GM04504 (cell line): ENCODE results near the gene DRC1.

Source experiments
- DNase-seq: peaks from one replicate; pipeline ENCODE4 v3.0.0-alpha.2; 2012; ENCODE audit warnings: low read depth

DRC1 gene

DNA sequence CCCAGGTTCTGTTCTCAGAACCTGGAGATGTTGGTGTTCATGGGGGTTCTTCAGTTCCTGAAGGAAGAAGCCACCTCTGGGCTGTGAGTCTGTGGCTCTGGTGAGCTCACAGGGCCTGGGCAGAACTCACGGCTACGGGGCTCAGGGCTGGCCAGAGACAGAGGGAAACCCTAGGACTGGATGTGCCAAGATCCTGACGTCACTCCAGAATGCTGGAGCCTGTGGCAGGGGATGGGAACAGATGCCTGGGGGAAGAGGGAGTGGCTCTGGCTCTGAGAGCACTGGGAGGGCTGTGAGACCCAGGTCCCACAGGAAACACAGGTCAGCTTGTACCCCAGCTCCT lies 76.2 kb downstream of the DRC1 start, which contains the start of gene OTOF:
TSS of gene OTOF (minus strand) at position 214 of the 343 bp plus-strand sequence.
- peak; percentile 63 for DNase-seq

DNA sequence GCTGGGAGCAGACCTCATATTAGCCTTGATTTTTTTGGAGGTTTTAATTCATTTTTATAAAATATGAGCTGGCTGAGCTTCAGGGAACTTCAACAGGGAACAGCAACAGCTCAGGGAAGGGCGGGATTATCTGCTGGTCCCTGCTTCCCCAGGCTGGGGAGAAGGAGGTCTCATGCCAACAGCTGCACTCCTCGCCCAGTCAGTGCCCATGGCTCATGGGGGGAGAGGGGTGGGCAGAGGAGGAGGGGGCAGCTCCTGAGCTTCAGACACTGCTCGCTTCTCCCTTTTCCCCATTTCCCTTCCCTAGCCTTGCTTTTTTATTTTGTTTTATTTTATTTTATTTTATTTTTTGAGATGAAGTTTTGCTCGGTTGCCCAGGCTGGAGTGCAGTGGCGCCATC lies 76.6 kb downstream of the DRC1 start:
- no peak for DNase-seq

DNA sequence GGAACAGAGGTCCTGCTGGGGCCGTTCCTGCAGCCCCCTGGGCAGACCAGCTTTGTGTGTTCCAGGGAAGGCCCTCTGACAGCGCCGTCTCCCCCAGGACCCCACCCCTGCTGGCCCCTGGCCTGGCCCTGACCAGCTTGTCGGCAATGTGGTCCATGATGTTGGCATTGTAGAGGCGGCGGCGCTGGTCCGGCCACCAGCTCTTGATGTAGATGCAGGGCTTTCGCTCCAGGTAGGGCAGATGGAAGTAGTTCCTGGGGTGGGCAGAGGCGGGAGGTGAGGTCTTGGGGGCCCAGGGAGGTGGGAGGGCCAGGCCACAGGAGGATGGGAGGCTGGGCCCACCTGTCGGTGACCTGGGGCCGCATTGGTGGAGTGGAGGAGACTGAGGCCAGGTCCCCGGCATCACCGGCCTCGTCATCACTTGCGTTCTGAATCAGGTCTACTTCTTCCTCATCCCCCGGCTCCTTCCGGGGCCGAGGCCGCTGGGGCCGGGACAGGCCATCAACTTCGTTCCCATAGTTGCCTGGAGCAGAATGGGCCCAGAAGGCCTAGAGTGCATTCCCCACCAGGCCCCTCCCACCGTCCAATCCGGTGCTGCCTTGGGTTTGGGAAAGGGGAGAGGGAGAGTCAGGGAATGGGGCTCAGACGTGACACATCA lies 77.5 kb downstream of the DRC1 start:
- no peak for DNase-seq

DNA sequence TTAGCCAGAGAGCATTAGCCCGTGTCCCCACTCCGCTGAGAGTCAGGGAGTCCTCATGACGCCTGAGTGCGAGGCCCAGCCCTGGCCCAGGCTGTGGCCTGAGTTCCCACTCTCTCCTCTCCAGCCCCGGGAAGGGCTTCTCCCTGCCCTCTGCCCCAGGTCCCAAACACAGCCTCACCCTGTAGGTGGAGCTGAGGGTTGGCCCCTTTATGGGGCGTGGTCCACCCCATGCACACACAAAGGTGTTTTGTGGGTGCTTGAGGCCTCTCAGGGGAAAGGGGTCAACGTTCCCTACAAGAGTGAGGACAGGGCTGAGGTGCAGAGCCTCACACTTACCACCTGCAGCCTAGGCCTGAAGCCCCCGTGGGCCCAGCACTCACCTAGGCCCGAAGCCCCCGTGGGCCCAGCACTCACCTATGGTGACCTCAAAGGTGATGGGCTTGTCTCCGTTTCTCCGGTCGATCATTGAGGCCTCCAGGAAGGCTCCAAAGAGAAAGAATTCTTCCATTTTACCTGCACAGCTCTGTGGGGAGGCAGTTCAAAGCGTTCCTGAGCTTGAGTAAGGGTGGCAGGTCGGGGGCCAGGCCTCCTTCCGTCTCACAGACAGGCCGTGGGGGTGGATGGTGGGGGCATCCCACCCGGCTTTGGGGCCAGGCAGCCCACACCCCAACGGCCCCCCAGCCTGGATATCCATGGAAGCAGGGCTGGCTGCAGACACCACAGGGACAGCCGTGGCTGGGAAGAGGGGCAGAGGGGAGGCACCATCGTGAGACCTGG lies 78.3 kb downstream of the DRC1 start:
- no peak for DNase-seq

DNA sequence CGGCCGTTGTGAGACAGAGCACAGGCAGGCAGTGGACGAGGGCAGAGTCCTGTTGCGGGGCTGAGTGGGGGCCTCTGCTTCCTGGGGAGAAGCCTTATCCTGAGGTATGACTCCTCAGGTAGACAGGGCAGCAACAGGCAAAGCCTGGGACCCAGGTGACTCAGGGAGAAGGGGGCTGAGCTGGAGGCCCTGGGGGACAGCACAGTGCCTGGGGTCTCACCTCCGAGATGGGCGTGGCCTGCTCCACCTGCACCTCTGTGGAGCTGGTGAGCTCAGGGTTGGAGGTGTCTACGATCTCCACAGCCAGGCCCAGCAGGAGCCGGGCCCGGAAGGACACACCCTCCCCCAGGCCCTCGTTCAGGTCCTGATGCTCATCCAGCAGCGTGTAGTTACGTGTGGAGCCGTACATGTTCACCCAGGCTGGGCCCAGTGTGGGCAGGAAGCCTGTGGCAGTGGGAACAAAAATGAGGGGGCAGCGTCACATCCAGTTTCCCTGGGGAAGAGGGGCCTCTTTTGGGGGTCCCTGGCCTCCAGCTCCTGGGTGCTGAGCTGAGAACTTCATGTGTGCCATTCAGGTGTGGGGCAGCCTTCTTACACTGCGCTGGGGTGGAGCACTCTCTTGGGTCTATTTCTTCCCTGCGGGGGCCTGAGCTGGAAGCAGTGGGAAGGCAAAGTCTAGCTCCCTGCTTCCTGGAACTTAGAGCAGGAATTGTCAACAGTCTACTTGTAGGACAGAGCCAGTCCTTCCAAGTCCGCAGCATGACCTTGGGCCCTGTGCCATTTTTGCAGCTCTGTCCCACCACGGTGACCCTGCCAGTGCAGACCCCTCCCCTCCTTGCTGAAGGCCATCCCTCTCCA lies 79.1 kb downstream of the DRC1 start:
- DNase-seq, result no peak

DNA sequence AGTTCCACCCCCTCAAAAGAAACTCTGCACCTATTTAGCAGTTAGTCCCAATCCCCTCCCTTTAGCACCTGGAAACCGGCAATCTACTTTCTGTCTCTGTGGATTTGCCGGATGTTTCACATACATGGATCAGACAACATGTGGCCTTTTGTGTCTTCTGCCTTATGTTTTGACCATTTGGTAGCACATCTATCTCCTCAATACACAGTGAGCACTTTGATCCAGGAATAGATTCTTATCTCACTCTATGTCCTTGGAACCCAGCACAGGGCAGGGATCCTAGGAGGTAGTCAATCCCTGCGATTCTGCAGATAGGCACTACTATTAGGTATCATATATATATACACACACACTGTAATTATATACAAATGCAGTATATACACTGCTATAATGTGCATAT lies 80.0 kb downstream of the DRC1 start:
- no peak for DNase-seq

DNA sequence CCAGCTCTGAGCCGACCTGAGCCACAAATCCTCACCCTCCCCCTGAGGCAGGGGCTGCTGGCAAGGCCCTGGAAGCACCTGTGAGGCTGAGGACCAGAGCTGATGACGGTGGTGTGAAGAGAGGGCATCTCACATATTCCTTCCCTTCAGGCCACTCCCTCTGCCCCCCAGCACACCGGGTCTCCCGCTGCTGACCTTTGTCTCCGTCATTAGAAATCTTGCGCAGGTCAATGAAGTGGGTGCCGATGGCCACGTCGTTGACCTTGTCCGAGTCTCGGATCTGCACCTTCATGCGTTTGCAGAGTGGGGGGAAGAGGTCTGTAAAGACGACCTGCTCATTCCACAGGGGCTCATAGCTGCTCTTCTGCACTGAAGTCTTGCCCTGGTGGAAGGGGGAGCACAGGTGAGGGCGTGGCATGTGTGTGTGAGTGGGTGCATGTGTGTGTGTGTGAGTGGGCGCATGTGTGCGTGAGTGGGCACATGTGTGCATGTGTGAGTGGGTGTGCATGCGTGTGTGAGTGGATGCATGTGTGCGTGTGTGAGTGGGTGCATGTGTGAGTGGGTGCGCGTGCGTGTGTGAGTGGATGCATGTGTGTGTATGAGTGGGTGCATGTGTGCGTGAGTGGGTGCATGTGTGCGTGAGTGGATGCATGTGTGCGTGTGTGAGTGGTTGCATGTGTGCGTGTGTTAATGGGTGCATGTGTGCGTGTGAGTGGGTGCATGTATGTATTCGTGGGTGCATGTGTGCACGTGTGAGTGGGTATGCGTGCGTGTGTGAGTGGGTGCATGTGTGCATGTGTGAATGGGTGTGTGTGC lies 80.7 kb downstream of the DRC1 start:
- no peak for DNase-seq

DNA sequence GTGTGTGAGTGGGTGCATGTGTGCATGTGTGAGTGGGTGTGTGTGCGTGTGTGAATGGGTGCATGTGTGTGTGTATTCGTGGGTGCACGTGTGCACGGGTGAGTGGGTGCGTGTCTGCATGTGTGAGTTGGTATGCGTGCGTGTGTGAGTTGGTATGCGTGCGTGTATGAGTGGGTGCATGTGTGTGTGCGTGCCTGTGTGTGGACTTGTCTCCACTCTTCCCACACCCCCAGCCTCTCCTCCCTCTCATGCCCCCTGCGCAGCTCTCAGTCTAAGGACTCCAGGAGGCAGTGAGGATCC lies 81.3 kb downstream of the DRC1 start:
- no peak for DNase-seq

DNA sequence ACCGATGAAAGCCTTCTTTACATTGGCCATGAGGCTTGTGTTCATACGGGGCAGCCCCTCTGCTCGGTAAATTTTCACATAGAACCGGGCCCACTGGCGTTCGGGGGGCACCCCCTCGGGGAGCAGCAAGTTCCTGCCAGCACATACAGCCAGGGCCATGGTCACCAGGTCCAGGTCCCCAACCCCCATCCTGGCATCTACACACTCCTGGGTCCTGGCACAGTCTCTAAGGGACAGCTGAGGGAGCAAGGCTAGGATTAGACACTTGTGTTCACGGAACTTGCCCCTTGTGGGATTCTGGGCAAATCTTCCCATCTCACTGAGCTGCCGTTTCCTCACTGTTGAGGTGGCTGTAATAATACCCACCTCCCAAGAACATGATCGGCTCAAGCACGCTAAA lies 81.8 kb downstream of the DRC1 start:
- DNase-seq, result no peak

DNA sequence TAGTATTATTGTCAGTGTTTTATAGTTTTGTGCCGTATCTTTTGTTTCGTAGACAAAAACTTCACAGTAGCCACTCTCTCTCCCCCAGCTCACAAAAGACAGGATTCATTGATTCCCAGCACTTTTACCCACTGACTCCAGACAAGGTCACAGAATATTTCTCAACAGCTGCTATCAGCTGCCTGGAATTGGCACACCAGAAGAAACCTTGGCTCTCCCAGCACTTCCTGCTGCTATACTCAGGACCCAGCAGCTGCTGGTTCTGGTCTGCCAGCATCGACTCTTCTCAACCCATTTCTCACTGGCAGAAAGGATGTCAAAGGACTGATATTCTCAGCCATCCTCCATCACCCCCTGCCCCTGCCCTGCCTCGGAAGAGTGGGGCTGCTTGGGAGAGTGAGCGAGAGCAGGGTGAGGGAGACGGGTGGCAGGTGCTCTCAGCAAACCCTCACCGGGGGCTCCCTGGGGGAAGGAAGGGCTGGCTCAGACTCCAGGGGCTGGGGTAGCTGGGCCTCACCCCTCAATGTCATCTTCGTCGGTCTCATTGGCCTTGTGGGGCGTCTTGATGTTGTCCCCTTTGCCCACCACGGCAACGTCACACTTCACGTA lies 82.3 kb downstream of the DRC1 start:
- DNase-seq, result no peak

DNA sequence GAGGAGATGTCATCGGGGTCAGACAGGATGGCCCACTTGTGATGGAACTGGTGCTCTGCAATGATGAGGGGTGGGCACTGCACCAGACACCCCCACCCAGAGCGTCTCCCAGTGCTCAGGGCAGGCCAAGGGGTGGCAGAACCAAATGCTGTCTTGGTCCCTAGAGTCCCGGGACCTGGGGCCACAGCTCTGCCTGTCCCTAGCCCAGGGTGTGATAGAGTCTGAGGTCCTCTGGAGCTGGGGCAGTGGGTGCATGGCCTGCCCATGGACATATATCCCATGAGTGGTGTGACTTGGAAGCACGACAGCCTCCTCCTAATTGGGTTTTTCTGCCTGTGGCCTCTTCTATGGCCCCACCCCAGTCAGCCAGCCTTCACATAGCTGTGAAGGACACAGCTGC lies 82.9 kb downstream of the DRC1 start:
- DNase-seq, result no peak

DNA sequence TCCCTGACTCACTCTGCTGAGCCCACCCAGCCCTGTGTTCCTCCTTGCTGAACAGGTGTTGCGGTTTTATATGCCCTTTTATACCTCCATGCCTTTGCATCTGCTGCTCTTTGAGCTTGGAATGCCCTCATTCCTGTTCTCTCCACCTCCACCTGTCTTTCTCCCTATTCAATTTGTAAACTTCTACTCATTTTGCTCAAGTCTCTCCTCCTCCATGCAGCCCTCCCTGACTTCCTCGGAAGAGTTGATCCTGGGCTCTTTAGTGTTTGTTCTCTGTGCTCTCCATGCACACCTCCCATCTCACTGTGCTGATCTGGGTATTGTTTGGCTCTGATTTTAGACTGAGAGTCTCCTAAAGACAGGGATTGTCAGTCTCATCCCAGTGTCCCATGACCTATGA lies 83.4 kb downstream of the DRC1 start:
- no peak for DNase-seq

DNA sequence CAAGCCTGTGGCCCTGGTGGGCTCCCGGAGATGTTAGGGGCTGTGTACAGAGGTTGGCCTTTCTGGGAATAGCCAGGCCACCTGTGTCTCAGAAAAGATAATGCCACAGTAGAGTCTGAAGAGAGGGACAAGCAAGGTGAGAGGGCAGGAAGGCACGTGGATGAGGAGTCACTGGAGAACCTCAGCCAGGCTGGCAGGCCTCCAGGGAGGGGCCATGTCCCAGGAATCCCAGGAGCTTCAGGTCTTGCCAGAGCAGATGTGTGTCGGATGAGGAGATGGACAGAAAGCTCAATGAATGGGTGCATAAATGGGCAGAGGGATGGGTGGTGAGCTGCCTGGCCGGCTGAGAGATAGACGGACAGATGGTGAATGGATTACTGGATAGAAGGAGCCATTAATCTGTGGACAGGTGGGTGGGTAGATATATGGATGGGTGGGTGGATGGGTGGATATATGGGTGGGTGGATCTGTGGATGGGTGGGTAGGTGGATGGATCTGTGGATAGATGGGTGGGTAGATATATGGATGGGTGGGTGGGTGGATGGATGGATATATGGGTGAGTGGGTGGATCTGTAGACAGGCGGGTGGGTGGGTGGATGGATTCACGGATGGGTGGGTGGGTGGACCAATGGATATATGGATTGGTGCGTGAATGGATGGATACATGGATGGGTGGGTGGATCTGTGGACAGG lies 84.2 kb downstream of the DRC1 start:
- DNase-seq, result no peak

DNA sequence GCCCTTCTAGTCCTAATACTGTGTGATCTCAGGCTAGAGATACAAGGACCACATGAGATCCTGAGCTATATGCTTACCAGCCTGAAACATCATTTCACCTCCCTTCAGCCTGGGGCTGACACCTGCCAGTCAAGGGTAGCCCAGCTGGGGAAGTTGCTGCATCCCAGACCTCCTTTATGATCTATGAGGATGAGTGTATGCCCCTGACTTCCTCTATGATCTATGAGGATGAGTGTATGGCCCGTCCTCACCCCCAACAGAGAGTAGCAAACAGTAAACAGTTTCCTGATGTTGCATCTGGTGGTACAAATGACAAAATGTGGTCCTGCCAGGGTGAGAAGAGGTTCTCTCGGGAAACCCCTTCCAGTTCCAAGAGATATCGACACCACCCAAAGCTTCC lies 85.1 kb downstream of the DRC1 start:
- DNase-seq, result no peak

DNA sequence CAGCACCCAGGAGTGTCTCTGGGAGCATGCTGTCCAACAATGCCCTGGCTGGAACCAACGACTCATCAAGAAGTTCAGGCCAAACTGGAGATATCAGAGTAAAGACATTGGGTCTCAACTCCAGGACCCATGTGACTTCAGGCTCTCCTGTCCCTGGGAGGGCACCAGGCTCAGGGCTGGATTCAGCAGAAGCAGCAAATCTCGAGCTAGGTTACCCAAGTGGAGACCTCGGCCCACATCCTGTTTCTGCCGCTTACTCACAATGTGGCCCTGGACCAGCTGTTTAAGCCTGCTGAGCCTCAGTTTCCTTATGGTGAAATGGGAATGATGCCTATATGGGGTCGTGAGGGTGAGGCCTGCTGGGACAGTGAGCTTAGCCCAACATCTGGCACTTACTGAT lies 85.5 kb downstream of the DRC1 start:
- no peak for DNase-seq

DNA sequence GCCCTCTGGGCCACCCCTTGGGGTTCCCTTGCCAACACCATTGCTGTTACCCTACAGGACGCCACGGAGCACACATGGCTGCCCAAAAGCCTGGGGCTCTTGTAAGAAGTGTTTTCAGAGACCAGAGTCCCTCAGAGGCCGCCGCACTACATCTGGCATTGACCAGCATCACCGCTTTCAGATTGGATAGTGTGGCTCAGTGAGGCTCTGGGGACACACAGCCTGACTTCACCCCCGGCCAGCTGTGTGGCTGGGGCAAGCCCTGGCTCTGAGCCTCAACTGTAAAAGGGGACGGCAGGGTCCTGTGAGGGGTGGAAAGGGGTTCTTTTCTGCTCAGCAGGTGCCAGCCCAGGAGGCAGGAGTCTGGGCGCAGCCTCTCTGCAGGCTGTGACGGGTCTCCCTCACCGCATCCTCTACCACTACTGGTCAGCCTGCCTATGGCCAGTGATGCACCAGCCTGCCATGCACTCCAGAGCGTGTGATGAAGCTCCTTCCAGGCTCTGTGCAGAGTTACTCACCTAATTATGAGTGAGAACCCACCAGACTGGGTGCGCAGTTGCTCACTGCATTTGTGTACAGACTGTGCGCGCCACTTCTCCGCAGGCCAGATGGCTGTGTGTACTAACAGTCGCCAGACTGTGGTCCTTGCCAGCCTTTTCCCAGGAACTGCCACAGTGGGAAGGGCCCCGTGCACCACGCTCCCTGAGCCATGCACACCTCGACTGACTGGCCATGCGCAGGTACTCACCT lies 86.9 kb downstream of the DRC1 start:
- no peak for DNase-seq

DNA sequence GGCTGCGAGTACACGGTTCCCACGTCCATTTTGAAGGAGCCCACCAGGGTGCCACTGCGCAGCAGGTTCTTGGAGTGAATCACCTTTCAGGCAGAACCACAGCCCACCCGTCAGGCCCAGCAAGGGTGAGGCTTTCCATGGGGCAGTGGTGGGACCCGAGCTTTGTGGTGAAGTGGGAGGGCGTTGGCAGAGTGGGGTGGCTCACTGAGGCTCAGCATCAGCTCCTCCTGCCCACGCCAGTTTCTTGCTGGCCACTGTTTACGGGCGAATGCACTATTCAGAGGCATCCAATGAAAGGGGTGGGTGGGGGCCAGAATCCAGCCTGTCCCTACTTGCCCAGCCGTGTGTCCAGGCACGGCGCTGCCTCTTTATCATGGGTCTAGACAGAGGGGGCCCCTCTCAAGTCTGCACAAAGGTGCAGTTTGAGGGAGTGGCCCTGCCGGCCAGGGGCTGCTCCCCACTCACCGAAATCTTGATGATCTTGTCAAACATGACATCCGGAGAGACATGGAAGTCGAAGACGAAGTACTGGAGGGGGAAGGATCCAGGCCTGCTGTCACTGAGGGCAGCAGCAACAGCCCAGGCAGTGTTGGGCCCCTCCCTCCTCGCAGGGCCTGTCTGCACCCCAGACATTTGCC lies 87.6 kb downstream of the DRC1 start:
- DNase-seq, result no peak

DNA sequence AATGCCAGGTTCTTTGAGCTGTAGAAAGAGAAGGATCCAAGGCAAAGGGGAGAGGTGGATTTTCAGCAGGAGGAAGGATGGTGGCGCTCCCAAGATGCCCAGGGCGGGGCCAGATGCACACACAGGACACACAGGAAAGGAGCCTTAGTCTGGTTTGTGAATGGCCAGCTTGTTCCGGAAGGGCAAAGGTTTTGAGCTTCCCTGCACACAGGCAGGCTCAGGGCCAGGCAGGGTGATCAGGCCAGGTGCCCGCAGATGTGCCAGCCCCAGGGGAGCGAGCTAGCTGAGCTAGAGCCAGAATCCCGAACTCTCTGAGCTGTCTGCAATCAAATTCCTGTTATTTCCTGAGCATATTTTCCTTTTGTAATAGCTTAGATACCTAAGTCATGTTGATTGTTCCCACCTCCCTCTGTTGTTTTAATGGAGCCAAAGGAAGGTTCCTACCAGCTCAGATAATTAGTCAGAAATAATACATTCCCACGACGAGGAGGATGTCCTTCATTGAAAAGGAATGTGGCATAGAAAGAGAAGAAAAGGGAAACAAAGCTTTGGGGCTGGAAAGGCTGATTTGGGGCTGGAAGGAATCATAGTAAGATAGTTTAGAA lies 89.9 kb downstream of the DRC1 start:
- DNase-seq, result no peak

DNA sequence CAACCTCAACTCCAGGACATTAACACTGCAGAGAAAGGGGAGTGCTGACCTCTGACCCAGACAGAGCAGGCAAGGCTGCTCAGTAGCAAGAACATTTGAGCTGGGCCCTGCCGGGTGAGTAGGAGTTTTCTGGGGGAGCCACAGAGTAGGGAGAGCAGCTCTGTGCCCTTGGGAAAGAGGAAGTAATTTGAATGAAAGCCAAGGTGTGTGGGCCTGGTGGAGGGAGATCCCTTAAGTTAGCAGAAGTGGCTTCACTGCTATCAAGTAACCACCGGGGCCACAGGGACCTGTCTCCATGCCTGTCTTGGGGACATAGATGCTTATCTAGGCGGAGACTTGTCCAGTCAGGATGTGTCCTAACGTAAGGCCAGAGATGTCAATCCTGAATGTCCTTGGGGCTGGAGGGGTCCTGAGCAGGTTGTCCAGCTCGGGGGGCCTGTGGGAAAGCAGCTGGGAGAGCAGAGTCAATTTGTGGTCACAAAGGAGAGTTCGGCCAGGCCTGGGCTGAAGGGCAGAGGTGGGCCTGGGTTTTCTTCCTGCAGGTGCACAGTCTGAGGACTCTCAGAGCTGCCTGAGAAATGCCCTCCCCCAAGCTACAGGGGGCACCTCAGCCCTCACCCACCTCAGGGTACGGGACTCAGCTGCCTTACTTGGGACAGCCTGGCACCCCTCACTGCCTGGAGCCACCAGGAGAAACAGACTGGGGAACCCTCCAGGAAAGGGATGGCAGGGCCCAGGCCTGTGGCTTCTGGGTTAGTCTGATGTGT lies 91.2 kb downstream of the DRC1 start:
- no peak for DNase-seq
